ENCODE results near the gene ASCC1.

DNA sequence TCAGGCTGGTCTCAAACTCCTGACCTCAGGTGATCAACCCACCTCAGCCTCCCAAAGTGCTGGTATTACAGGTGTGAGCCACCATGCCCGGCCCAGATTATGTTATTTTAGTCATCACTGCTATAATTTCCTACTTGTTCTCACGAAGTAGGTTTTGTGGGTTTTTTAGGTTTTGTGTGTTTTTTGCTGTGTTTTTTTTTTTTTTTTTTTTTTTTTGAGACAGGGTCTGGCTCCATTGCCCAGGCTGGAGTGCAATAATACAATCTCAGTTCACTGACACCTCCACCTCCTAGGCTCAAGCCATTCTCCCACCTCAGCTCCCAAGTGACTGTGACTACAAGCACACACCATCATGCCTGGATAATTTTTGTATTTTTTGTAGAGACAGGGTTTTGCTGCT is 21.1 kb downstream of the ASCC1 start:
- TF ChIP-seq EZH2 (IDR thresholded peaks at IDR 0.05; ENCODE audit: borderline replicate concordance, low read depth, low read length, poor library complexity, severe bottlenecking) (no peak), CTCF (conservative IDR thresholded peaks at IDR 0.05; ENCODE audit: low read depth, low read length) (no peak)
